ENCODE data around the gene CCL14.
"Not testable (repeated sequence)": the region's sequence is repeated elsewhere in the genome, so short reads cannot be mapped to it uniquely, and the experiment has no call there.

CCL14 gene

GRCh38 chr17:35943537-35943936, 43.0 kb downstream of the CCL14 start, which contains the start of gene LYZL6:
Gene LYZL6 (minus strand): TSS chr17:35943713. CDS start chr17:35939356, 4,357 bp downstream.
- DNase-seq (ENCODE audit: low read depth in 2 of 2, low spot score in 1 of 2) = no peak

- DNase-seq (ENCODE audit: low read depth in 2 of 2, low spot score in 1 of 2) = no peak
Measured at GRCh38 chr17:35942588-35943186, 43.8 kb downstream of the CCL14 start.

- not testable (repeated sequence) for DNase-seq (ENCODE audit: low read depth in 2 of 2, low spot score in 1 of 2)
Measured at GRCh38 chr17:35938492-35938891, 48.0 kb downstream of the CCL14 start.

- DNase-seq (ENCODE audit: low read depth in 2 of 2, low spot score in 1 of 2) = no peak
Measured at GRCh38 chr17:35936063-35936462, 50.5 kb downstream of the CCL14 start.

GRCh38 chr17:35934760-35935159, 51.8 kb downstream of the CCL14 start:
- DNase-seq (ENCODE audit: low read depth in 2 of 2, low spot score in 1 of 2) = no peak
